Right lobe of liver (tissue), 6 donors: ENCODE data around the gene MOB3B. TPM values are rescaled to one million over a fixed set of nuclear protein-coding genes. Genes with fewer than 3 reads are reported as not detected.

Experiments
- ATAC-seq, 4 donors: fragments of 200-7000 bp; cut with Tn5 transposase; one replicate each; pipeline ENCODE4 v1.9.1; 2020; ENCODE audit warnings: mild to moderate bottlenecking in 4 of 4, moderate library complexity in 4 of 4
- DNase-seq, 3 donors: peaks; one replicate each; pipeline ENCODE4 v3.0.0-alpha.2; 2020
- H3K27ac ChIP-seq, 3 donors: fragments of 200-600 bp; one replicate each; pipeline ENCODE4 v1.8.0; 2022
- H3K27me3 ChIP-seq, 2 donors: fragments of 200-600 bp; one replicate each; pipeline ENCODE4 v1.8.0; 2022
- H3K36me3 ChIP-seq, 4 donors: fragments of 200-600 bp; sonication (generic) in 1 of 4; one replicate each; pipeline versions ENCODE4 v1.5.1 to v1.8.0; 2017 to 2022; ENCODE audit warnings: control low read depth in 1 of 4
- H3K4me1 ChIP-seq, 4 donors: fragments of 200-600 bp; sonication (generic) in 1 of 4; one replicate each; pipeline versions ENCODE4 v1.5.1 to v1.8.0; 2017 to 2022; ENCODE audit warnings: control low read depth in 1 of 4
- H3K4me3 ChIP-seq, 3 donors: fragments of 200-600 bp; one replicate each; pipeline ENCODE4 v1.8.0; 2022
- H3K9me3 ChIP-seq, 4 donors: fragments of 200-600 bp; sonication (generic) in 1 of 4; one replicate each; pipeline versions ENCODE4 v1.5.1 to v1.8.0; 2017 to 2022; ENCODE audit warnings: control low read depth in 1 of 4
- CTCF ChIP-seq, 4 donors: fragments of 200-600 bp in 3 of 4; fragments of 450-650 bp in 1 of 4; IDR thresholded peaks; one replicate each; pipeline versions ENCODE4 v1.5.1 to v1.8.0; 2016 to 2022; ENCODE audit warnings: antibody characterized with exemption in 4 of 4, mild to moderate bottlenecking in 2 of 4
- POLR2A ChIP-seq: fragments of 450-650 bp; IDR thresholded peaks from one replicate; pipeline ENCODE4 v1.6.1; 2017; ENCODE audit warnings: antibody characterized with exemption, mild to moderate bottlenecking
- WGBS: methylation state at CpG from one replicate; pipeline ENCODE4 v1.1.6; 2018; ENCODE audit warnings: low coverage, low lambda C conversion rate; ENCODE audit not compliant: insufficient coverage; ENCODE audit errors: missing lambda C conversion rate; 5-methylcytosine and 5-hydroxymethylcytosine counted together
- intact Hi-C, 2 donors: fragments of 100-400 bp; cut with DNase I; formaldehyde crosslinking; loops; one replicate each; pipeline versions ENCODE4 v1.11.2 to v1.14.1; 2022
- total RNA-seq, 6 experiments: library from RNA; depleted of rRNA in 2 of 6; stranded (reverse); fragments of >200 nt in 2 of 6; fragmentation: NEBNext Ultra II Directional in 3 of 6; extraction: Animal tissue kit (Norgen Biotek cat#: 25700) in 3 of 6; gene quantifications; one replicate each; pipeline versions ENCODE4 v1.1.0 to v1.2.4, GENCODE V29; 2016 to 2023
- donor health status: DM: no; HTN: yes; CAD: no.
- donor health status: DM: no; HTN: no; CAD: no.
- donor health status: DM: no; HTN: no; CAD: no.
- donor health status: DM: no; HTN: yes; CAD: no.
- donor health status: DM: no; HTN: yes; CAD: no.

The MOB3B gene
- total RNA-seq, 6 experiments from 2014 or later, result 1.0 to 2.4 (median 1.7) TPM

DNA sequence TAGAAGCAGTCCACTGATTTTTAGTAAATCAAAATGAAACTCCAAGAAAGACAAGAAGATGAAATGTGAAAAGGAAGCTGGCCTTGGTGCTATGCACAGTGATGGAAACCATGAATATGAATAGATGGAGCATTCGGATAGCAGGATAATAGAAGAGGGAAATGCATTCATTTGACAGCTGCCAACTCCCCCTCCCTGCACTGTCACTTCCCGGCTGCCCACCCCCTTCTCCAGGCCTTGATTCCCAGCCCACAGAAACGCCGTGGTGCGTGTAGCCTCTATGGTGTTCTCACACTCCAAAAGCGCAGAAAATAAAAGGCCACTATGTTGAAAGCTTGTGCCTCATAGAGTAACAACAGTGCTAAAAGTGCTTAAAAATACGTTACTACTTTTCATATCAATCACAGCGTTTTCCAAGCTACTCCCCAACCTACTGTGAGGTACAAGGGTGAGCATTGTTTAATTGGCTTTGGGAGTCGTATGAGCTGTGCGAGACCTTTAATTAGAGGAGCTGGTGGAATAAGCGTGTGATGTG, 31.7 kb downstream of the MOB3B start:
- H3K36me3 ChIP-seq, result no peaks in the 10 kb centered on the region
- WGBS, result 83% methylated on average over 11 of the region's 11 CpGs
- no peaks in the 10 kb centered on the region for H3K9me3 ChIP-seq
- no peaks in the 10 kb centered on the region for H3K27me3 ChIP-seq
- intact Hi-C loops, result no loop called here
- TF ChIP-seq POLR2A, result no peak
- TF ChIP-seq CTCF (IDR thresholded peaks at IDR 0.05), result no peak
- no peak for DNase-seq
- no peak overlapping the region for H3K27ac ChIP-seq
- no peak overlapping the region for H3K4me3 ChIP-seq
- no peaks in the 10 kb centered on the region for H3K4me1 ChIP-seq
- no peak for ATAC-seq

- DNase-seq (no peak), ATAC-seq (no peak)
- no peaks in the 10 kb centered on the region for H3K4me1 ChIP-seq
- no peak overlapping the region for H3K4me3 ChIP-seq
- H3K36me3 ChIP-seq, result no peaks in the 10 kb centered on the region
- no peaks in the 10 kb centered on the region for H3K27me3 ChIP-seq
- WGBS, result 53% methylated on average over 3 of the region's 3 CpGs
- no peaks in the 10 kb centered on the region for H3K9me3 ChIP-seq
- no peak overlapping the region for H3K27ac ChIP-seq
- TF ChIP-seq POLR2A, result no peak
- no peak for TF ChIP-seq CTCF (IDR thresholded peaks at IDR 0.05)
- intact Hi-C loops, result no loop called here
Measured at GRCh38 chr9:27496135-27496504, 33.5 kb downstream of the MOB3B start.

GRCh38 chr9:27495480-27496134, 34.0 kb downstream of the MOB3B start:
- H3K4me3 ChIP-seq, result no peak overlapping the region
- H3K4me1 ChIP-seq, result no peaks in the 10 kb centered on the region
- TF ChIP-seq POLR2A, result no peak
- TF ChIP-seq CTCF (IDR thresholded peaks at IDR 0.05), result no peak
- no peaks in the 10 kb centered on the region for H3K9me3 ChIP-seq
- 58% methylated on average over 3 of the region's 3 CpGs for WGBS
- intact Hi-C loops, result no loop called here
- H3K36me3 ChIP-seq, result no peaks in the 10 kb centered on the region
- ATAC-seq (no peak), DNase-seq (no peak)
- no peaks in the 10 kb centered on the region for H3K27me3 ChIP-seq
- H3K27ac ChIP-seq, result no peak overlapping the region

DNA sequence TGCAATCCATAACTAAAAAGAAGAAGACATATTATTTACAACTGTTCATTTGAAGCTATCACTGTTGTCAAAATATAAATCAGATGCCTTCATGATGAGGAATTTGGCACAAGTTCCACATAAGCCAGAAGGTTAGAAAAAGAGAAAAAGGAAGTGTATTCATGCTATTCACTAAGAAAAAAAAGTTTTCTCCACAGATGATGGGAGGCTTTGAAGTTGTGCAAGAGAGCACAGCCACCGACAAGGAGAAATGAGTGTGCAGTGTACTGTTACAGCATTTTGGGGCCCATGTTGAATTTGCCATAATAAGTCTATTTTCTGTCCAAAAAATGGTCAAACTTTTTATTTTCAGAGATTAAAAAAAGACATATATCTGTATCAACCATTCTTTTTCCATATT, 38.5 kb downstream of the MOB3B start:
- no peak for ATAC-seq
- Histone ChIP-seq H3K27me3 (no peaks in the 10 kb centered on the region), H3K4me1 (no peaks in the 10 kb centered on the region), H3K27ac (no peak overlapping the region), H3K4me3 (no peak overlapping the region), H3K36me3 (no peaks in the 10 kb centered on the region), H3K9me3 (no peaks in the 10 kb centered on the region)
- TF ChIP-seq POLR2A (no peak), CTCF (IDR thresholded peaks at IDR 0.05) (no peak)
- intact Hi-C loops, result no loop called here
- no peak for DNase-seq
- 57% methylated on average over 1 of the region's 1 CpG for whole genome bisulfite sequencing
